ENCODE measurements around the gene IQSEC2.
A peak's percentile ranks its signal among the peaks of the same experiment; 100 is the strongest.

DNA sequence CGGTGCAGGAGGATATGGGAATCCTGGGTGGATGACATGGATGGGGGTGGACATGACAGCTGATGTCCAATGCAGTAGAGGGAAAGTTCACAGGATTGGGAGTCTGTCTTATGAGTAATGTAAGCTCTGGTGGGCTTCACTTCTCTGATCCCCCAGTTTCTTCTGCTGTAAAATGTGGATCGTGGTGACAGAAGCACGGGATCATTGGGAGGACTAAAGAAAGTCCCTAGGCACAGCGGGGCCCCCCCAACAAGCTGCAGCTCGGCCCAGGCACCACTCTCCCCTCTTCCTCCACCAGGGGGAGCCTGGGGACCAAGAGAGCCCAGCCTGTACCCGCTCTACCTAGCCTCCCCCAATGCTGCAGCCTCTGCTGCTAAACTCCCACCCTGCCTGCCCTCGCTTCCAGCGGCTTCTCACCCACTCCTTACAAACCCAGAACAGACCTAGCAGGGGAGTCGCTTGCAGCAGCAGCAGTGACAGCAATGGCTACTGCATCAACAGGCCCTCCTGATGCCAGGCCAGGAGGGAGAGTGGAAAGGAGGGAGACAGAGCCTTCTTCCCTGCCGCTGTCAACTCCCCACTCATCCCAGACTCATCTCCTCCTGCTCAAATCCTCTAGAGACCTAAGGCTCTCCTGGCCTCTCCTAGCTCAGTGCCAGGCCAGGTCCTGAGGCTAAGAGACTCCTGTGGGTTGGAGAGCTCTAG lies 36.1 kb upstream of the IQSEC2 start:
- TF ChIP-seq, protein P1, sequence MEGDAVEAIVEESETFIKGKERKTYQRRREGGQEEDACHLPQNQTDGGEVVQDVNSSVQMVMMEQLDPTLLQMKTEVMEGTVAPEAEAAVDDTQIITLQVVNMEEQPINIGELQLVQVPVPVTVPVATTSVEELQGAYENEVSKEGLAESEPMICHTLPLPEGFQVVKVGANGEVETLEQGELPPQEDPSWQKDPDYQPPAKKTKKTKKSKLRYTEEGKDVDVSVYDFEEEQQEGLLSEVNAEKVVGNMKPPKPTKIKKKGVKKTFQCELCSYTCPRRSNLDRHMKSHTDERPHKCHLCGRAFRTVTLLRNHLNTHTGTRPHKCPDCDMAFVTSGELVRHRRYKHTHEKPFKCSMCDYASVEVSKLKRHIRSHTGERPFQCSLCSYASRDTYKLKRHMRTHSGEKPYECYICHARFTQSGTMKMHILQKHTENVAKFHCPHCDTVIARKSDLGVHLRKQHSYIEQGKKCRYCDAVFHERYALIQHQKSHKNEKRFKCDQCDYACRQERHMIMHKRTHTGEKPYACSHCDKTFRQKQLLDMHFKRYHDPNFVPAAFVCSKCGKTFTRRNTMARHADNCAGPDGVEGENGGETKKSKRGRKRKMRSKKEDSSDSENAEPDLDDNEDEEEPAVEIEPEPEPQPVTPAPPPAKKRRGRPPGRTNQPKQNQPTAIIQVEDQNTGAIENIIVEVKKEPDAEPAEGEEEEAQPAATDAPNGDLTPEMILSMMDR (IDR thresholded peaks at IDR 0.05; ENCODE audit: insufficient read depth, low read length), result peak; percentile 43
- no peak for TF ChIP-seq POLR2AphosphoS5 (IDR thresholded peaks at IDR 0.05; ENCODE audit: low read depth)
- no peak for TF ChIP-seq GABPA (IDR thresholded peaks at IDR 0.05; ENCODE audit: low read depth)

Data from HL-60 (cell line).